GM12878 (cell line): ENCODE results near the gene SYTL1. TPM values are rescaled to one million over a fixed set of nuclear protein-coding genes. Genes with fewer than 3 reads are reported as not detected.

Source experiments
- BRCA1 ChIP-seq: IDR thresholded peaks from 2 replicates; pipeline ENCODE4 v1.6.1; 2011; ENCODE audit warnings: low read depth, low read length, improper control_type of control experiment
- CREM ChIP-seq: IDR thresholded peaks from 2 replicates; pipeline ENCODE4 v1.6.1; 2014; ENCODE audit warnings: antibody characterized with exemption, low read depth
- ETV6 ChIP-seq, 2 experiments: fragments of 450-650 bp in 1 of 2; IDR thresholded peaks in 1 of 2; conservative IDR thresholded peaks in 1 of 2; 2 replicates each; pipeline ENCODE4 v1.6.1; 2014; ENCODE audit warnings: antibody characterized with exemption in 1 of 2, borderline replicate concordance in 1 of 2, low read depth in 1 of 2, mild to moderate bottlenecking in 1 of 2, moderate library complexity in 1 of 2
- GATAD2B ChIP-seq: fragments of 450-650 bp; conservative IDR thresholded peaks from 2 replicates; pipeline ENCODE4 v1.6.1; 2017; ENCODE audit warnings: low read depth, mild to moderate bottlenecking, moderate library complexity
- HDGF ChIP-seq: fragments of 450-650 bp; IDR thresholded peaks from 2 replicates; pipeline ENCODE4 v1.6.1; 2016; ENCODE audit warnings: antibody characterized with exemption
- IKZF1 ChIP-seq: fragments of 450-650 bp; conservative IDR thresholded peaks from 2 replicates; pipeline ENCODE4 v1.6.1; 2017; ENCODE audit warnings: antibody characterized with exemption, mild to moderate bottlenecking
- MEF2B ChIP-seq: fragments of 450-650 bp; IDR thresholded peaks from 2 replicates; pipeline ENCODE4 v1.6.1; 2018; ENCODE audit warnings: mild to moderate bottlenecking, moderate library complexity; ENCODE audit not compliant: partially characterized antibody, poor library complexity, severe bottlenecking
- MTA2 ChIP-seq: fragments of 450-650 bp; IDR thresholded peaks from 2 replicates; pipeline ENCODE4 v1.6.1; 2016; ENCODE audit warnings: low read depth, mild to moderate bottlenecking, moderate library complexity
- MYB ChIP-seq: fragments of 150-350 bp; IDR thresholded peaks from 2 replicates; pipeline ENCODE4 v1.6.1; 2014; ENCODE audit warnings: mild to moderate bottlenecking, low read depth, low read length, borderline replicate concordance
- NBN ChIP-seq: fragments of 450-650 bp; IDR thresholded peaks from 2 replicates; pipeline ENCODE4 v1.6.1; 2016
- POLR2AphosphoS2 ChIP-seq: IDR thresholded peaks from 2 replicates; pipeline ENCODE4 v1.6.1; 2011; ENCODE audit warnings: low read depth, mild to moderate bottlenecking, low read length, improper control_type of control experiment, moderate library complexity
- RAD51 ChIP-seq: fragments of 450-650 bp; IDR thresholded peaks from 2 replicates; pipeline ENCODE4 v1.6.1; 2016; ENCODE audit warnings: moderate library complexity, mild to moderate bottlenecking, inconsistent platforms
- SIX5 ChIP-seq: IDR thresholded peaks from 2 replicates; pipeline ENCODE4 v1.6.1; 2011; ENCODE audit warnings: mild to moderate bottlenecking, low read depth, low read length, moderate library complexity; ENCODE audit not compliant: severe bottlenecking
- TCF3 ChIP-seq: IDR thresholded peaks from 2 replicates; pipeline ENCODE4 v1.6.1; 2012; ENCODE audit warnings: low read depth, mild to moderate bottlenecking, low read length, borderline replicate concordance; ENCODE audit not compliant: insufficient read depth
- ZNF384 ChIP-seq: IDR thresholded peaks from 2 replicates; pipeline ENCODE4 v1.6.1; 2012; ENCODE audit warnings: low read depth, mild to moderate bottlenecking, low read length, improper control_type of control experiment, borderline replicate concordance
- polyA plus RNA-seq, 11 experiments: library from polyadenylated mRNA; depleted of rRNA in 4 of 11; unstranded in 6 of 11; stranded (reverse) in 5 of 11; fragments of >200 nt; fragmentation: Nextera tagmentation in 4 of 11; fragmentation: Illumina TruSeq in 1 of 11; extraction: Ambion mirVana in 4 of 11; extraction: Trizol in 1 of 11; gene quantifications; 1 replicate in 1 of 11; 2 replicates in 10 of 11; pipeline versions ENCODE4 v1.2.1 to v1.2.3, GENCODE V29; 2011 to 2016; ENCODE audit warnings: inconsistent platforms in 2 of 11, missing spikeins in 2 of 11, low read depth in 1 of 11
- total RNA-seq, 4 experiments: library from RNA; depleted of rRNA in 3 of 4; stranded (reverse); fragments of >200 nt in 3 of 4; fragmentation: Illumina TruSeq in 1 of 4; extraction: Trizol in 1 of 4; gene quantifications; 2 replicates each; pipeline versions ENCODE4 v1.2.1 to v1.2.3, GENCODE V29; 2013 to 2021
- TF ChIP-seq, protein P1 (sequence below): IDR thresholded peaks from 2 replicates; pipeline ENCODE4 v1.6.1; 2012; ENCODE audit warnings: mild to moderate bottlenecking, low read depth, low read length
- TF ChIP-seq, protein P2 (sequence below): fragments of 150-350 bp; IDR thresholded peaks from 2 replicates; pipeline ENCODE4 v1.6.1; 2014; ENCODE audit warnings: mild to moderate bottlenecking, low read depth, low read length
- TF ChIP-seq, protein P3 (sequence below): fragments of 150-350 bp; IDR thresholded peaks from 2 replicates; pipeline ENCODE4 v1.6.1; 2016; ENCODE audit warnings: low read depth, low read length

SYTL1 gene
- total and polyA plus RNA-seq, 10 of the 15 experiments (the other 5 are each of a cell fraction or from before 2014, with no cell fraction given) = 0.72 to 45.6 (median 14.8) TPM

DNA sequence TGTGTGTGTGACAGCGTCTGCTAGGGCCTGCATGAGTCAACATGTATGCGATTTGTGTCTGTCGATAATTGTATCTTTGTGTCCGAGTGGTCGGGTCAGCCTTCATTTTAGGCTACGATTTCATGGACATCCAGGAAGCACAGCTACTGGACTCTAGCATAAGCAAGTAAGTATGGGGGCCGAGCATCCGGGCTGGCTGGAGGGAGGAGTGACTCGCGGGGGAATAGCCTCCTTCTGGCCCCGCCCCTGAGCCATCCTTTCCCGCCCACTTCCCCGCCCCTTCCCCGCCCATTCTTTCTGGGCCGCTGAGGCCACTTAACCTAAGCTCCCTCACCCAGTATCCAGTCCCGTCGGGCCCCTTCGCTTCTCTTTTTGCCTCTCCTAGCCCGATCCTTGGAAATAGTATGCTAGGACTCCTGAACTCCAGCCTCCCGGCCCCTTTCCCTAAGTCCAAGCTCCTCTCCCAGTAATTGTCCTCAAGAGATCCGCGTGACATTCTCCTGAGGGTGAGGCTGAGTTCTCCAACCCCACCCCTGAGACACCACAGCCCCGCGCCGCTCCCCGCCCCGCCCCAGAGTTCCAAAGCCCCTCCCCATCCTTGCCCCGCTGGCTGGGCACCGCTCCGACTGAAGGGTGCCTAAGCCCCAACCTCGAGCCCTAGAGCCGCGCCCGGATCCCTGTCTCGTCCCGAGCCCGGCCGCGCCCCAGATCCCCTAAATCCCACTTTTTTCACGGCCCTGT, 23.7 kb downstream of the SYTL1 start (continued):
- TF ChIP-seq BRCA1 (no peak), SIX5 (no peak), POLR2AphosphoS2 (no peak), RAD51 (no peak), ETV6 (conservative IDR thresholded peaks at IDR 0.05 in 1 of 2, IDR thresholded peaks at IDR 0.05 in 1 of 2; ENCODE audit: borderline replicate concordance in 1 of 2, low read depth in 1 of 2) (no peak), MYB (no peak), HDGF (no peak), NBN (peak; percentile 37; the same call in 1 of the 2 replicates), GATAD2B (no peak), IKZF1 (no peak), MEF2B (no peak), TCF3 (no peak), CREM (no peak), ZNF384 (no peak), MTA2 (peak; percentile 27; the same call in 1 of the 2 replicates)
- TF ChIP-seq, protein P1, sequence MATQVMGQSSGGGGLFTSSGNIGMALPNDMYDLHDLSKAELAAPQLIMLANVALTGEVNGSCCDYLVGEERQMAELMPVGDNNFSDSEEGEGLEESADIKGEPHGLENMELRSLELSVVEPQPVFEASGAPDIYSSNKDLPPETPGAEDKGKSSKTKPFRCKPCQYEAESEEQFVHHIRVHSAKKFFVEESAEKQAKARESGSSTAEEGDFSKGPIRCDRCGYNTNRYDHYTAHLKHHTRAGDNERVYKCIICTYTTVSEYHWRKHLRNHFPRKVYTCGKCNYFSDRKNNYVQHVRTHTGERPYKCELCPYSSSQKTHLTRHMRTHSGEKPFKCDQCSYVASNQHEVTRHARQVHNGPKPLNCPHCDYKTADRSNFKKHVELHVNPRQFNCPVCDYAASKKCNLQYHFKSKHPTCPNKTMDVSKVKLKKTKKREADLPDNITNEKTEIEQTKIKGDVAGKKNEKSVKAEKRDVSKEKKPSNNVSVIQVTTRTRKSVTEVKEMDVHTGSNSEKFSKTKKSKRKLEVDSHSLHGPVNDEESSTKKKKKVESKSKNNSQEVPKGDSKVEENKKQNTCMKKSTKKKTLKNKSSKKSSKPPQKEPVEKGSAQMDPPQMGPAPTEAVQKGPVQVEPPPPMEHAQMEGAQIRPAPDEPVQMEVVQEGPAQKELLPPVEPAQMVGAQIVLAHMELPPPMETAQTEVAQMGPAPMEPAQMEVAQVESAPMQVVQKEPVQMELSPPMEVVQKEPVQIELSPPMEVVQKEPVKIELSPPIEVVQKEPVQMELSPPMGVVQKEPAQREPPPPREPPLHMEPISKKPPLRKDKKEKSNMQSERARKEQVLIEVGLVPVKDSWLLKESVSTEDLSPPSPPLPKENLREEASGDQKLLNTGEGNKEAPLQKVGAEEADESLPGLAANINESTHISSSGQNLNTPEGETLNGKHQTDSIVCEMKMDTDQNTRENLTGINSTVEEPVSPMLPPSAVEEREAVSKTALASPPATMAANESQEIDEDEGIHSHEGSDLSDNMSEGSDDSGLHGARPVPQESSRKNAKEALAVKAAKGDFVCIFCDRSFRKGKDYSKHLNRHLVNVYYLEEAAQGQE = no peak
- TF ChIP-seq, protein P2, sequence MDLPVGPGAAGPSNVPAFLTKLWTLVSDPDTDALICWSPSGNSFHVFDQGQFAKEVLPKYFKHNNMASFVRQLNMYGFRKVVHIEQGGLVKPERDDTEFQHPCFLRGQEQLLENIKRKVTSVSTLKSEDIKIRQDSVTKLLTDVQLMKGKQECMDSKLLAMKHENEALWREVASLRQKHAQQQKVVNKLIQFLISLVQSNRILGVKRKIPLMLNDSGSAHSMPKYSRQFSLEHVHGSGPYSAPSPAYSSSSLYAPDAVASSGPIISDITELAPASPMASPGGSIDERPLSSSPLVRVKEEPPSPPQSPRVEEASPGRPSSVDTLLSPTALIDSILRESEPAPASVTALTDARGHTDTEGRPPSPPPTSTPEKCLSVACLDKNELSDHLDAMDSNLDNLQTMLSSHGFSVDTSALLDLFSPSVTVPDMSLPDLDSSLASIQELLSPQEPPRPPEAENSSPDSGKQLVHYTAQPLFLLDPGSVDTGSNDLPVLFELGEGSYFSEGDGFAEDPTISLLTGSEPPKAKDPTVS = no peak
- TF ChIP-seq, protein P3, sequence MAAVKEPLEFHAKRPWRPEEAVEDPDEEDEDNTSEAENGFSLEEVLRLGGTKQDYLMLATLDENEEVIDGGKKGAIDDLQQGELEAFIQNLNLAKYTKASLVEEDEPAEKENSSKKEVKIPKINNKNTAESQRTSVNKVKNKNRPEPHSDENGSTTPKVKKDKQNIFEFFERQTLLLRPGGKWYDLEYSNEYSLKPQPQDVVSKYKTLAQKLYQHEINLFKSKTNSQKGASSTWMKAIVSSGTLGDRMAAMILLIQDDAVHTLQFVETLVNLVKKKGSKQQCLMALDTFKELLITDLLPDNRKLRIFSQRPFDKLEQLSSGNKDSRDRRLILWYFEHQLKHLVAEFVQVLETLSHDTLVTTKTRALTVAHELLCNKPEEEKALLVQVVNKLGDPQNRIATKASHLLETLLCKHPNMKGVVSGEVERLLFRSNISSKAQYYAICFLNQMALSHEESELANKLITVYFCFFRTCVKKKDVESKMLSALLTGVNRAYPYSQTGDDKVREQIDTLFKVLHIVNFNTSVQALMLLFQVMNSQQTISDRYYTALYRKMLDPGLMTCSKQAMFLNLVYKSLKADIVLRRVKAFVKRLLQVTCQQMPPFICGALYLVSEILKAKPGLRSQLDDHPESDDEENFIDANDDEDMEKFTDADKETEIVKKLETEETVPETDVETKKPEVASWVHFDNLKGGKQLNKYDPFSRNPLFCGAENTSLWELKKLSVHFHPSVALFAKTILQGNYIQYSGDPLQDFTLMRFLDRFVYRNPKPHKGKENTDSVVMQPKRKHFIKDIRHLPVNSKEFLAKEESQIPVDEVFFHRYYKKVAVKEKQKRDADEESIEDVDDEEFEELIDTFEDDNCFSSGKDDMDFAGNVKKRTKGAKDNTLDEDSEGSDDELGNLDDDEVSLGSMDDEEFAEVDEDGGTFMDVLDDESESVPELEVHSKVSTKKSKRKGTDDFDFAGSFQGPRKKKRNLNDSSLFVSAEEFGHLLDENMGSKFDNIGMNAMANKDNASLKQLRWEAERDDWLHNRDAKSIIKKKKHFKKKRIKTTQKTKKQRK = no peak
